Tibial nerve (tissue), 4 donors: ENCODE data around the gene PEMT.

Experiments
- CTCF ChIP-seq, 5 experiments: fragments of 200-600 bp in 3 of 5; fragments of 450-650 bp in 2 of 5; sonication (generic) in 3 of 5; IDR thresholded peaks; one replicate each; pipeline ENCODE4 v1.5.1; 2016 to 2019; ENCODE audit warnings: antibody characterized with exemption in 5 of 5, mild to moderate bottlenecking in 3 of 5, moderate library complexity in 2 of 5
- EP300 ChIP-seq, 2 donors: sonication (generic); formaldehyde crosslinking; IDR thresholded peaks; one replicate each; pipeline ENCODE4 v1.6.1; 2017; ENCODE audit warnings: antibody characterized with exemption in 2 of 2, mild to moderate bottlenecking in 1 of 2
- POLR2A ChIP-seq, 2 donors: fragments of 450-650 bp; IDR thresholded peaks; one replicate each; pipeline ENCODE4 v1.6.1; 2017; ENCODE audit warnings: antibody characterized with exemption in 2 of 2, mild to moderate bottlenecking in 2 of 2, moderate library complexity in 2 of 2

GRCh38 chr17:17472333-17472920 lies 119.1 kb downstream of the PEMT start:
- TF ChIP-seq EP300 (IDR thresholded peaks at IDR 0.05) (no peak), CTCF (IDR thresholded peaks at IDR 0.05) (no peak), POLR2A (IDR thresholded peaks at IDR 0.05) (no peak)
